Ishikawa (cell line): ENCODE measurements around the gene NEUROD4.

ENCODE experiments used
- EGR1 ChIP-seq: IDR thresholded peaks from 2 replicates; pipeline ENCODE4 v1.6.1; 2012
- NFIC ChIP-seq: IDR thresholded peaks from 2 replicates; pipeline ENCODE4 v1.6.1; 2012
- TEAD4 ChIP-seq: IDR thresholded peaks from 2 replicates; pipeline ENCODE4 v1.6.1; 2012
- YY1 ChIP-seq: IDR thresholded peaks from 2 replicates; pipeline ENCODE4 v1.6.1; 2012; ENCODE audit warnings: low read depth

- no peak for TF ChIP-seq TEAD4
- no peak for TF ChIP-seq YY1
- no peak for TF ChIP-seq NFIC
- no peak for TF ChIP-seq EGR1
These were observed 4.8 kb downstream of the NEUROD4 start for GRCh38 chr12:55024575-55024974.
